Trophoblast cell (in vitro differentiated cells and primary cell): ENCODE results near the gene SEC16A.

Experiments
- DNase-seq, 2 donors: peaks; one replicate each; pipeline ENCODE4 v3.0.0-alpha.2; 2016
- H2AFZ ChIP-seq: 2 replicates; pipeline ENCODE4 v1.6.1; 2013; ENCODE audit warnings: low read length, moderate library complexity, mild to moderate bottlenecking; ENCODE audit not compliant: insufficient read depth, poor library complexity
- H2AK5ac ChIP-seq: 2 replicates; pipeline ENCODE4 v1.6.1; 2013; ENCODE audit warnings: mild to moderate bottlenecking, low read length
- H2BK120ac ChIP-seq: 2 replicates; pipeline ENCODE4 v1.6.1; 2013; ENCODE audit warnings: low read length, mild to moderate bottlenecking, moderate library complexity; ENCODE audit not compliant: insufficient read depth, poor library complexity
- H2BK12ac ChIP-seq: 2 replicates; pipeline ENCODE4 v1.6.1; 2013; ENCODE audit warnings: mild to moderate bottlenecking, low read length, moderate library complexity
- H2BK5ac ChIP-seq: 2 replicates; pipeline ENCODE4 v1.6.1; 2013; ENCODE audit warnings: low read length, low read depth, moderate library complexity, mild to moderate bottlenecking; ENCODE audit not compliant: poor library complexity
- H3K14ac ChIP-seq: 2 replicates; pipeline ENCODE4 v1.6.1; 2013; ENCODE audit warnings: mild to moderate bottlenecking, low read length
- H3K18ac ChIP-seq: 2 replicates; pipeline ENCODE4 v1.6.1; 2013; ENCODE audit warnings: mild to moderate bottlenecking, low read length
- H3K23ac ChIP-seq: 2 replicates; pipeline ENCODE4 v1.6.1; 2013; ENCODE audit warnings: low read length
- H3K27ac ChIP-seq: 2 replicates; pipeline ENCODE4 v1.5.1; 2013; ENCODE audit warnings: low read depth, mild to moderate bottlenecking, inconsistent platforms, low read length, moderate library complexity
- H3K27me3 ChIP-seq: 2 replicates; pipeline ENCODE4 v1.6.1; 2013; ENCODE audit warnings: inconsistent platforms, mild to moderate bottlenecking, low read length, moderate library complexity; ENCODE audit not compliant: insufficient read depth
- H3K36me3 ChIP-seq, 2 experiments: 1 replicate in 1 of 2; 2 replicates in 1 of 2; pipeline ENCODE4 v1.6.1; 2013; ENCODE audit warnings: low read length in 2 of 2, mild to moderate bottlenecking in 2 of 2, moderate library complexity in 1 of 2; ENCODE audit not compliant: insufficient read depth in 2 of 2, control insufficient read depth in 1 of 2
- H3K4ac ChIP-seq: 2 replicates; pipeline ENCODE4 v1.6.1; 2013; ENCODE audit warnings: low read depth, mild to moderate bottlenecking, low read length, moderate library complexity
- H3K4me1 ChIP-seq, 2 experiments: 1 replicate in 1 of 2; 2 replicates in 1 of 2; pipeline ENCODE4 v1.6.1; 2013; ENCODE audit warnings: low read length in 2 of 2, mild to moderate bottlenecking in 2 of 2, moderate library complexity in 1 of 2; ENCODE audit not compliant: insufficient read depth in 2 of 2, control insufficient read depth in 1 of 2
- H3K4me2 ChIP-seq: 2 replicates; pipeline ENCODE4 v1.6.1; 2013; ENCODE audit warnings: inconsistent platforms, mild to moderate bottlenecking, low read length, moderate library complexity
- H3K4me3 ChIP-seq: 2 replicates; pipeline ENCODE4 v1.5.1; 2013; ENCODE audit warnings: mild to moderate bottlenecking, low read depth, low read length, inconsistent platforms
- H3K79me1 ChIP-seq: one replicate; pipeline ENCODE4 v1.6.1; 2013; ENCODE audit warnings: low read length
- H3K79me2 ChIP-seq: 2 replicates; pipeline ENCODE4 v1.6.1; 2013; ENCODE audit warnings: low read length, mild to moderate bottlenecking; ENCODE audit not compliant: control insufficient read depth, insufficient read depth, poor library complexity
- H3K9ac ChIP-seq: 2 replicates; pipeline ENCODE4 v1.6.1; 2013; ENCODE audit warnings: mild to moderate bottlenecking, low read length
- H3K9me3 ChIP-seq: 2 replicates; pipeline ENCODE4 v1.6.1; 2013; ENCODE audit warnings: low read depth, mild to moderate bottlenecking, control low read depth, inconsistent platforms, low read length; ENCODE audit not compliant: insufficient read depth
- H4K12ac ChIP-seq: 2 replicates; pipeline ENCODE4 v1.6.1; 2013; ENCODE audit warnings: low read depth, mild to moderate bottlenecking, low read length, moderate library complexity
- H4K8ac ChIP-seq: 2 replicates; pipeline ENCODE4 v1.6.1; 2013; ENCODE audit warnings: low read depth, mild to moderate bottlenecking, low read length, moderate library complexity
- H4K91ac ChIP-seq: one replicate; pipeline ENCODE4 v1.6.1; 2013; ENCODE audit warnings: low read depth, mild to moderate bottlenecking, low read length, moderate library complexity
- WGBS: extraction: QIAGEN DNeasy Blood & Tissue Kit; methylation state at CpG from one replicate; pipeline ENCODE4 v1.1.7; 2013; ENCODE audit warnings: missing lambda C conversion rate; ENCODE audit not compliant: insufficient read length, insufficient coverage; ENCODE audit errors: extremely low coverage; 5-methylcytosine and 5-hydroxymethylcytosine counted together

SEC16A gene

GRCh38 chr9:136395020-136395340 is 87.9 kb downstream of the SEC16A start:
- H2AK5ac ChIP-seq, result no peak overlapping the region
- no peak overlapping the region for H2BK120ac ChIP-seq
- no peak overlapping the region for H3K14ac ChIP-seq
- no peak overlapping the region for H3K4me3 ChIP-seq
- no peaks in the 10 kb centered on the region for H3K27me3 ChIP-seq
- H4K12ac ChIP-seq, result no peak overlapping the region
- H3K18ac ChIP-seq, result no peak overlapping the region
- H3K79me1 ChIP-seq, result peaks cover 3% of the 10 kb centered on the region
- H3K4ac ChIP-seq, result no peak overlapping the region
- H3K79me2 ChIP-seq, result peaks cover 9% of the 10 kb centered on the region
- no peak overlapping the region for H3K27ac ChIP-seq
- no peak overlapping the region for H4K91ac ChIP-seq
- no peak overlapping the region for H2BK5ac ChIP-seq
- no peak overlapping the region for H3K4me2 ChIP-seq
- H2BK12ac ChIP-seq, result no peak overlapping the region
- no peak for DNase-seq
- H3K9me3 ChIP-seq, result no peaks in the 10 kb centered on the region
- no peak overlapping the region for H2AFZ ChIP-seq
- peaks cover 0 to 11% of the 10 kb centered on the region in 2 experiments for H3K4me1 ChIP-seq
- WGBS, result no CpG with 5 or more reads among the region's 13 CpGs
- H3K23ac ChIP-seq, result no peak overlapping the region
- no peak overlapping the region for H4K8ac ChIP-seq
- no peak overlapping the region for H3K9ac ChIP-seq
- peaks cover 69% of the 10 kb centered on the region in 2 experiments for H3K36me3 ChIP-seq

GRCh38 chr9:136394312-136395019 is 88.4 kb downstream of the SEC16A start:
- no CpG with 5 or more reads among the region's 21 CpGs for WGBS

GRCh38 chr9:136393531-136393930 is 89.3 kb downstream of the SEC16A start:
- H2AK5ac ChIP-seq, result no peak overlapping the region
- H4K91ac ChIP-seq, result no peak overlapping the region
- DNase-seq, result no peak
- no peak overlapping the region for H3K4me2 ChIP-seq
- no peak overlapping the region for H3K4me3 ChIP-seq
- H2BK5ac ChIP-seq, result no peak overlapping the region
- H2AFZ ChIP-seq, result no peak overlapping the region
- H4K8ac ChIP-seq, result no peak overlapping the region
- no CpG with 5 or more reads among the region's 17 CpGs for WGBS
- no peak overlapping the region for H3K23ac ChIP-seq
- no peak overlapping the region for H3K27ac ChIP-seq
- no peak overlapping the region for H4K12ac ChIP-seq
- H2BK12ac ChIP-seq, result no peak overlapping the region
- peaks cover 0 to 2% of the 10 kb centered on the region in 2 experiments for H3K4me1 ChIP-seq
- H3K27me3 ChIP-seq, result no peaks in the 10 kb centered on the region
- H3K14ac ChIP-seq, result no peak overlapping the region
- H3K79me2 ChIP-seq, result no peaks in the 10 kb centered on the region
- no peaks in the 10 kb centered on the region for H3K9me3 ChIP-seq
- no peak overlapping the region for H3K4ac ChIP-seq
- H3K18ac ChIP-seq, result no peak overlapping the region
- no peak overlapping the region for H3K9ac ChIP-seq
- H3K36me3 ChIP-seq, result peaks cover 79 to 80% of the 10 kb centered on the region in 2 experiments
- H2BK120ac ChIP-seq, result no peak overlapping the region
- no peaks in the 10 kb centered on the region for H3K79me1 ChIP-seq

More at GRCh38 chr9:136394312-136395019, 88.4 kb downstream of the SEC16A start:
- Histone ChIP-seq H2BK5ac (no peak overlapping the region), H3K27ac (no peak overlapping the region), H2BK120ac (no peak overlapping the region), H3K9ac (no peak overlapping the region), H3K14ac (no peak overlapping the region), H4K8ac (no peak overlapping the region), H4K91ac (no peak overlapping the region), H3K27me3 (no peaks in the 10 kb centered on the region), H3K36me3 (peaks cover 73% of the 10 kb centered on the region in 2 experiments), H2BK12ac (no peak overlapping the region), H3K18ac (no peak overlapping the region), H3K4ac (no peak overlapping the region), H2AFZ (no peak overlapping the region), H3K4me1 (peaks cover 0 to 11% of the 10 kb centered on the region in 2 experiments), H4K12ac (no peak overlapping the region), H2AK5ac (no peak overlapping the region), H3K79me2 (peaks cover 4% of the 10 kb centered on the region), H3K9me3 (no peaks in the 10 kb centered on the region), H3K4me3 (no peak overlapping the region), H3K4me2 (no peak overlapping the region), H3K79me1 (no peaks in the 10 kb centered on the region), H3K23ac (no peak overlapping the region)
- DNase-seq, result no peak

GRCh38 chr9:136392538-136393449 is 90.0 kb downstream of the SEC16A start:
- no CpG with 5 or more reads among the region's 21 CpGs for WGBS
- no peak overlapping the region for H3K4me2 ChIP-seq

More at GRCh38 chr9:136392538-136393449, 90.0 kb downstream of the SEC16A start:
- Histone ChIP-seq H4K91ac (no peak overlapping the region), H3K9ac (no peak overlapping the region), H4K8ac (no peak overlapping the region), H2BK120ac (no peak overlapping the region), H2AK5ac (no peak overlapping the region), H3K4ac (no peak overlapping the region), H4K12ac (no peak overlapping the region), H3K79me2 (no peaks in the 10 kb centered on the region), H3K36me3 (peaks cover 78 to 84% of the 10 kb centered on the region in 2 experiments), H3K23ac (no peak overlapping the region), H3K14ac (no peak overlapping the region), H3K79me1 (no peaks in the 10 kb centered on the region), H2AFZ (no peak overlapping the region), H3K18ac (no peak overlapping the region), H2BK12ac (no peak overlapping the region), H2BK5ac (no peak overlapping the region), H3K27ac (no peak overlapping the region), H3K4me1 (no peaks in the 10 kb centered on the region), H3K27me3 (no peaks in the 10 kb centered on the region), H3K9me3 (no peaks in the 10 kb centered on the region), H3K4me3 (no peak overlapping the region)
- no peak for DNase-seq
